PFSK-1 (cell line): ENCODE data around the gene PPA1.

Experiments
- FOXP2 ChIP-seq: optimal IDR thresholded peaks from 2 replicates; pipeline ENCODE3; 2011; ENCODE audit warnings: borderline replicate concordance, control low read depth, inconsistent platforms; ENCODE audit not compliant: insufficient read depth; ENCODE audit errors: extremely low read length, extremely low read depth
- POLR2AphosphoS5 ChIP-seq: IDR thresholded peaks from 2 replicates; pipeline ENCODE4 v1.6.1; 2012; ENCODE audit warnings: low read depth, mild to moderate bottlenecking, control low read depth, low read length, moderate library complexity
- REST ChIP-seq, 2 experiments: IDR thresholded peaks; 2 replicates each; pipeline versions ENCODE4 v1.6.1 to v1.8.0; 2011 to 2012; ENCODE audit warnings: low read depth in 2 of 2, low read length in 2 of 2, control low read depth in 1 of 2, inconsistent platforms in 1 of 2, mild to moderate bottlenecking in 1 of 2, moderate library complexity in 1 of 2; ENCODE audit not compliant: insufficient read depth in 1 of 2
- SIN3A ChIP-seq: IDR thresholded peaks from 2 replicates; pipeline ENCODE4 v1.6.1; 2012; ENCODE audit warnings: mild to moderate bottlenecking, low read length, moderate library complexity, borderline replicate concordance; ENCODE audit not compliant: insufficient read depth
- TAF1 ChIP-seq: IDR thresholded peaks from 2 replicates; pipeline ENCODE4 v1.6.1; 2012; ENCODE audit warnings: low read length, control low read depth, borderline replicate concordance; ENCODE audit not compliant: insufficient read depth

The PPA1 gene

GRCh38 chr10:70212879-70213278 is 20.4 kb downstream of the PPA1 start:
- TF ChIP-seq POLR2AphosphoS5 (no peak), FOXP2 (no peak), TAF1 (no peak), SIN3A (no peak), REST (IDR thresholded peaks at IDR 0.05; ENCODE audit: insufficient read depth in 1 of 2, low read depth in 2 of 2, low read length in 2 of 2) (no peak)

GRCh38 chr10:70212277-70212676 is 21.0 kb downstream of the PPA1 start:
- TF ChIP-seq POLR2AphosphoS5 (no peak), FOXP2 (no peak), REST (IDR thresholded peaks at IDR 0.05; ENCODE audit: insufficient read depth in 1 of 2, low read depth in 2 of 2, low read length in 2 of 2) (no peak), TAF1 (no peak), SIN3A (no peak)

- TF ChIP-seq REST (IDR thresholded peaks at IDR 0.05; ENCODE audit: insufficient read depth in 1 of 2, low read depth in 2 of 2, low read length in 2 of 2) = no peak
- no peak for TF ChIP-seq TAF1
- no peak for TF ChIP-seq SIN3A
- TF ChIP-seq FOXP2 = no peak
- TF ChIP-seq POLR2AphosphoS5 = no peak
Observed at GRCh38 chr10:70206762-70207161, 26.5 kb downstream of the PPA1 start.

GRCh38 chr10:70201105-70201504 is 32.1 kb downstream of the PPA1 start:
- no peak for TF ChIP-seq TAF1
- TF ChIP-seq SIN3A = no peak
- TF ChIP-seq POLR2AphosphoS5 = no peak
- no peak for TF ChIP-seq FOXP2
- no peak for TF ChIP-seq REST (IDR thresholded peaks at IDR 0.05; ENCODE audit: insufficient read depth in 1 of 2, low read depth in 2 of 2, low read length in 2 of 2)
